HG03520 (cell line): ENCODE measurements around the gene SLC1A1.

Experiments
- ATAC-seq: cut with Tn5 transposase; IDR thresholded peaks from one replicate; pipeline ENCODE4 v1.9.1; 2021; ENCODE audit warnings: mild to moderate bottlenecking, moderate library complexity; ENCODE audit not compliant: unreplicated experiment

Gene SLC1A1

DNA sequence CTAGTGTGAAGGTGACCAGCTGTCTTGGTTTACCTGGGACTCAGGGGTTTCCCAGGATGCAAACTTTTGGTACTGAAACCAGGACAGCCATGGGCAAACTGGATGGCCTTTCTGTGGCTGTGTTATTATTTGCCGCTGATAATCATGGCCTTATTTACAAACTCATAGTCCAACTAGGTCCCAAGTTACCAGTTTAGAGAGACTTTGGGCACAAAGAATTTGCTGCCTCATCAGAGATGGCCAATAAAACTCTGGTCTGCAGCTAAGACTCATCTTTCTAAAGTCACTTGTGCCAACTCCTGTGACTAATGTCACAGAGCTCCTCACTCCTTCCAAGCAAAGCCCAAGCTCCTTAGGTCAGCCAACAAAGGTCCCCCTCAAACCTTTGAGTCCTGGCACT is 124.4 kb downstream of the SLC1A1 start:
- no peak for ATAC-seq

DNA sequence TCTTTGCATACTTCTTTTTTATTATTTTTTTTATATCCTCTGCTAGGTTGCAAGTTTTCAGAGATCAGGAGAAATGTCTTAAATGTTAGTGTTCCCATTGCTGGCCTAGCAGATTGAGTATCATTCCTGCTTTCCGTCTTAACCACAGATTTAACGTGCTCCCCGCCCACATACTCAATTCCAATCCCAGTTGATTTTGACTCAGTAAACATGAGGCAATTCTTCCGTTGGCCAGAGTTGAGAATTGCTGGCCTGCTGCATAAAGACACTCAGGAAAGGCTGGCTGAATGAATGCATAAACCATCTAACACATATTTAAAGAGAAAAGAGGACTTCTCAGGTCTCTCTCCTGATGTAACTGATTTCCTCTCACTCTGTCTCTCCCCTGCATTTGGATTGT is 125.0 kb downstream of the SLC1A1 start:
- no peak for ATAC-seq

DNA sequence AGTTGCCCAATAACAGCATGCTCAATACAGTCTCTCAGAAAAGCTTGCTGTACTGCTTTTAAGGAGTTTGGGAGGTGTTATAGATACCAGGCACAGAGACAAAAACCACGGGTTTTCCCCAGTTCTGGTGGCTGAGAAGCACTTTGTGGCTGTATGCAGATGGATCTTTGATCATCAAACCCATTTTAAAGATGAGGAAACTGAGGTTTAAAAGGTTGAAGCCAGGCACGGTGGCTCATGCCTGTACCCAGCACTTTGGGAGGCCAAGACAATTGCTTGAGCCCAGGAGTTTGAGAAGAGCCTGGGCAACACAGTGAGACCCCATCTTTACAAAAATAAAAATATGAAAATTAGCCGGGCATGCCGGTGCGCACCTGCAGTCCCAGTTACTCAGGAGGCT is 125.5 kb downstream of the SLC1A1 start:
- ATAC-seq: no peak

DNA sequence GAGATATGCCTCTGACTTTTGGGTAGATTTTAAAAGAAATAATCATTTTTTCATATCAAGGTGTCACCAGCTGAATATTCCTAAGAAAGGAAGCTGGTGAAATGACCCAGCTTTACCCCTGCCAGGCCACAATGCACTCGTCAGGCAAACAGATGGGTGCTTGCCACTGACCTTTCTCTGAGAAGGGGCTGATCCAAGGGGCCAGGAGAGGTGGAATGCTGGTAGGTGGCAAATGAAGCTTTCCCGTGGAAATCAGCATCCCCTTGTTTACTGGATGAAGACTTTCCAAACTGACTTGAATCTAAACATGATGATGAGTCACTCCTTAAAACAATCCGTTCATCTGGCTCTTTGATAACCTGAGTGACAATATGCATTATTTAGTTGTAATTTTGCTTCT is 127.5 kb downstream of the SLC1A1 start:
- no peak for ATAC-seq

DNA sequence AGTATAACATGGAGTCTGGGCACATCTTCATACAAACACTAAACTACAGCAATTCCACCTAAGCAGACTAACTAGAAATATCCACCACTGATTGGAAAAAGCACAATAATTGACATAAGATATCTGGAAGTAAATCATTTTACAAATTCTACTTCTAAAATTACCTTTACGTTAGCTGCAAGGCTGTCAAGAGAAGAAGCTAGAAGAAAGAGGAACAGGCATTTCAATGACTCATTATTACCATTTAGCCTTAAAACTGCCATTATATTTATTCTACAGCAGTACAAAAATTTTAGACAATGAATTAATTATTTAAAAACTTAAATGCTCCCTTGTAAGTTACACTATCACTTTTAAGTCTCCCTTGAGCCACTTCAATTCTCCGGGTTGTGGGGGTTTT is 128.4 kb downstream of the SLC1A1 start:
- ATAC-seq: no peak

DNA sequence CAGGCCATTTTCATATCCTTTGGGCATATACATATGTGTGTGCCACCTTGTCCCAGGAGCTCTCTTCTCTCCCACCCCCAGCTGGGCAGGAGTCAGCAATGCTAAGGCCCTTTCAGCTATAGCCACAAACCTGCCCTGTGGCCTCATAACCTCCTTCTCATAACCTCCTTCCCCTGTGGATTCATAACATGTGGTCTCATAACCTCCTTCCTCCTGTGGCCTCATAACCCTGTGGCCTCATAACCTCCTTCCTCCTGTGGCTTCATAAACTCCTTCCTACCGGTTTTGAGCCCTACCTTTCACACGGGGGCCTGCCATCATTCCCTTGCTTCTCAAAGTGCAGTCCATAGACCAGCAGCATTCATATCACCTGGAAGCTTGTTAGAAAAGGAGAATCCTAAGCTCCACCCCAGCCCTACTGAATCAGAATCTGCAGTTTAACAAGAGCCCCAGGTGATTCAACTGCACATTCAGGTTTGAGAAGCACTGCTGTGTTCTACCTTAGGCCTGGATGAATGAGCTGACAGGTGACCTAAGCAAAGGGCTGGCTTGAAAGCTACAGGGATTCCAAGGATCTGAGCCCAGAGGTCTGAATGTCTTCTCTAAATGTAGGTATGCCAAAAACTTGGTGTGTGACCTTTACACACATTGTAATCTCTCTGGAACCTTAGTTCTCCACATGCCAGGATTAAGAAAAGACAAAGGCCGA is 129.9 kb downstream of the SLC1A1 start:
- ATAC-seq: no peak

DNA sequence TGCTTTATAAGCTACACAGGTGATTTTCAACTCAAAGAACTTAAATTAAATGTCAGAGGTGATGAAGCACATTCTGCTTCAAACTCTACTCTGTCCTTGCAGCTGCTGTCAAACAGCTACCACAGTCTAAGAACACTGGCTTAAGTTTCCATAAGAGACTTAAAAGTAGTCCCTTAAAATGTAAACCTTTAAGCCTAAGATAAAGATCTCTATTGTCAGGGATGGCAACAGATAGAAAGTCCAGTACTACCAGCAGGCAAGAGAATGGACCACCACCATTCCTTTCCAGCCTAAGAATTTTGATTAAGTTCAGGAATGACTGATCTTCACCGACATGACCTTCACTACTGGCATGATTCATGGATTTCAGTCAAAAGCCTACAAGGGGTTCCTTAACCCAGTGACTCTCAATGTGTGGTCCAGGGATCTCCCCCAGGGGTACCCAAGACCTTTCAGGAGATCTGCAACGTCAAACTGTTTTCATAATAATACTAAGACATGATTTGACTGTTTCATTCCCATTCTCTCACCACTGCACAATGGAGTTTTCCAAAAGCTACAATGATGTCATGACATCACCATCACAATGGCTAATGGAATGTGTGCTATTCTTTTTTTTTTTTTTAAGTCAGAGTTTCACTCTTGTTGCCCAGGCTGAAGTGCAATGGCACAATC is 130.8 kb downstream of the SLC1A1 start:
- ATAC-seq: no peak

DNA sequence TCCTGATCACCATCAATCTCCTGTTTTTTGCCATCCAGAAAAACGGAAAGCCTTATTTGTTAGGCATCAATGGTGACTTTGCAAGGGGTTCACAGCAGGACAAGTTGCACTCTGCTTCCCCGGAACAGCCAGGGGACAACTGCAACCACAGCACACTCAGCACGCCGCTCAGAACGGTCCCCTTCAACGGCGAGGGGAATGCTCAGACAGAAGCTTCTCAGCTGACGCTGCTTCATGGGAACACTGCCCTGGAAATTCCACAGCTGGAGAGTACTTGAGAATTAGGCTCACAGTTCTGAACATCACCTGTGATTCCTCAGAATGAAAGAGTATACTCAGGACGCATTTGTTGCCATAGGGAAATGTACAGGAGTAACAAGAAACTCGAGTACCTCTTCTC is 131.7 kb downstream of the SLC1A1 start:
- ATAC-seq: no peak

DNA sequence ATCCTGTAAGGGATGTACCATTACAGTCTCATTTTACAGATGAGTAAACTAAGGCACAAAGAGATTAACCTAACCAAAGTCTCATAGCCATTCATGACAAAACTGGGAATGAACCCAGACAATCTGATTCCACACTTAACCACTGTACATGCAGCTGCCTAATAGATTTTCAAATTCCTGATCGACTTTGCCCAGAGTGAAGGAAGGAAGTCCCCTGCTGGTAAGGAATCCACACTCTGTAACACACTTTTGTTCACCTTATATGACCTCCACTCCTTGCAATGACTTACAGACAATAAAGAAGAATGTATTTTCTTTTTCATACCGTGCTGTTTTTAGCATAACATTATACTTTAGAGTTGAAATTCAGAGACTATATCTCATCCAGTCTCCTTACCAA is 140.6 kb downstream of the SLC1A1 start:
- ATAC-seq: no peak
